Activated CD8-positive, alpha-beta memory T cell treated with anti-CD3 and anti-CD28 coated beads for 1 hour (primary cell): ENCODE data around the gene AQP9.
"Not testable (repeated sequence)": the region's sequence is repeated elsewhere in the genome, so short reads cannot be mapped to it uniquely, and the experiment has no call there.

Source experiments
- DNase-seq, 2 donors: peaks; one replicate each; pipeline ENCODE4 v3.0.0-alpha.2; 2020; ENCODE audit warnings: low read depth in 1 of 2; ENCODE audit errors: extremely low read depth in 1 of 2

The AQP9 gene, protein sequence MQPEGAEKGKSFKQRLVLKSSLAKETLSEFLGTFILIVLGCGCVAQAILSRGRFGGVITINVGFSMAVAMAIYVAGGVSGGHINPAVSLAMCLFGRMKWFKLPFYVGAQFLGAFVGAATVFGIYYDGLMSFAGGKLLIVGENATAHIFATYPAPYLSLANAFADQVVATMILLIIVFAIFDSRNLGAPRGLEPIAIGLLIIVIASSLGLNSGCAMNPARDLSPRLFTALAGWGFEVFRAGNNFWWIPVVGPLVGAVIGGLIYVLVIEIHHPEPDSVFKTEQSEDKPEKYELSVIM

DNA sequence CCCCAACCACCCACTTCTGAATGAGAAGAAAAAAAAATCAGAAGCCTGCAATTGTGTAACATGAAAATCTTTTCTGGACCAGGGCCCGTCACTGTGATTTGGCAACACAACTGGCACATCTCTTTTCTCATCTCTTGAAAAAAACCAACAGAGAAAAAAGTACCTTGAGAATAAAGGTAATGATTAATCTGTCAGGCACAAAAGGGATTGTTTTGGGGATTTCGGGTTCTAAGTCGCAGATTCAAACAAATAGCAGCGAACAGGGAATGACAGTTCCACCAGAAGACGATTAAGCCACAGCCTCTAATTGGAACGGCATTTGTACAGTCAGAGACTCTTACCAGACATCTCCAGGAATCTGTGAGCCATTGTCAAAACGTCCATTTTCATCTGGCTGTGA lies at the start of gene AQP9:
AQP9 (plus strand) TSS at position 276 of the 400 bp plus-strand sequence. CDS start 185 bp downstream, outside the sequence.
- DNase-seq: no peak

GRCh38 chr15:58095415-58095814 lies 42.8 kb upstream of the AQP9 start:
- no peak for DNase-seq

- no peak for DNase-seq
These were observed 41.6 kb upstream of the AQP9 start for GRCh38 chr15:58096529-58097084.

- DNase-seq: no peak
These were observed 34.7 kb upstream of the AQP9 start for GRCh38 chr15:58103482-58103881.

- DNase-seq: no peak
These were observed 30.1 kb upstream of the AQP9 start for GRCh38 chr15:58108117-58108516.

GRCh38 chr15:58109419-58109818 lies 28.8 kb upstream of the AQP9 start:
- DNase-seq: no peak

DNA sequence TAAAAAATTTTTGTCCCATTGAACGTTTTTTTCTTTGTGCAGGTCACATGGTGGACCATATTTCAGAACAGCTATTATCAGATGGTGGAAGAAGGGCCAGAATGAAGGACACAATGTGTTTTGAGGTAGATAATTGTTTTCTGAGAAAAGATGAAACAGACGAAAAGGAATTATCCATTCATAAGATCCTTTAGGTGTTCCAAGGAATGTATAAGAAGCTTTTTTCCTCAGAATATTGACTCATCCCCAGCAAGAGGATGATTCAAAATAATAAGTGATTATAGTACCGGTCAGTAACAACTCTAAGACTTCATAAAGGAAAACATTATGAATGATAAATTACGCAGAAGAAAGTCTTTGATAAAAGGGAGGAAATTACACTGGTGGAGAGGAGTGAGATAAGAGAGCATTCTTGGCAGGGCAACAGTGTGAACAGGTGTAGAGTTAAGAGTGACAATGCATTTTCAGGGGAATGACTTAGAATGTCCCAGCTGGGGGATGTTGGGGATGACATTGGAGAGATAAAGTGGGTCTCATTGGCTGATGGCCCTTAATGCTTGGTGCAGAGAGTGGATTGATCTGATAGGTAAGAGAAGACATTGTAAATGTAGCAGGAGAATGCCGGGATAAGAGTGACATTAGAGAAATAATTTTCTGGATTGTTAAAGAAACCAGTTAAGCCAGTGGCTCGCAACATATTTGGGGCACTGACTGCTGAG lies 27.0 kb upstream of the AQP9 start:
- no peak for DNase-seq

GRCh38 chr15:58111718-58112104 lies 26.5 kb upstream of the AQP9 start:
- DNase-seq: no peak

DNA sequence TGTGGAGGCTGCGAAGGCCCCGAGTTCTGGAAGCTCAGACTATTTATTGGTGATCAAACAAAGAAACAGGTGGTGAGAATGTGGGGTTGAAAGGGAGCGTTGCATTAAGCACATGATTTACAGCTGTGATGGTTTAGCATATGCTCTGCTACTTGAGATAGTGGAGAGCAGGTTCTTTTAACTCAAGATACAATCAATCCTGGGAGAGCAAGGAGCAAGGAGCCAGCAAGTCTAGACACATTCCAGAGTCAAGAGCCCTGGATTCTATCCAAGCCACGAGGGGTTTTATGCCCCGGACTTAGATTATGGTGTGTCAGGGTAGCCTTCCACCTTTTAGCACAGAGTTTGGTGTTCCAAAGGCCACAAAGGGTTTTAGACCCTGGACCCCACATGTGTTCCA lies 24.8 kb upstream of the AQP9 start:
- not testable (repeated sequence) for DNase-seq

- no peak for DNase-seq
These were observed 23.8 kb upstream of the AQP9 start for GRCh38 chr15:58114388-58114787.

DNA sequence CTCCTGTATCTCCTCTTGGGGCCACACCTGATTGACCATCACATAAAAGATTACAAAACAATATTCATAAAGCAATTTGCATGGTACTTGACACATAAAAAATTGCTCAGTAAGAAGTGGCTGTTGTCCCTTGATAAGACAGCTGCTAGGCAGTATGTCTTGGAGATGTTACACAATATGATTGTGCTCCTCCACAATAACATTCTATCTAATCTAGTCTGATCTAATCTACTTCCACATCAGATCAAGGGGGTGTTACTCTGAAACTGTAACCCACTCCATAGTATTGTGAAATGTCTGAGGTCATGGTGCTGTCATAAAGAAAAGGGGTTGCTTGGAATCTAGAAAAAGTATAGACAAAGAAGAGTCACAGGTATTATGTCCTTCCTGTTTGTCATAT lies 23.4 kb upstream of the AQP9 start:
- DNase-seq: no peak

DNA sequence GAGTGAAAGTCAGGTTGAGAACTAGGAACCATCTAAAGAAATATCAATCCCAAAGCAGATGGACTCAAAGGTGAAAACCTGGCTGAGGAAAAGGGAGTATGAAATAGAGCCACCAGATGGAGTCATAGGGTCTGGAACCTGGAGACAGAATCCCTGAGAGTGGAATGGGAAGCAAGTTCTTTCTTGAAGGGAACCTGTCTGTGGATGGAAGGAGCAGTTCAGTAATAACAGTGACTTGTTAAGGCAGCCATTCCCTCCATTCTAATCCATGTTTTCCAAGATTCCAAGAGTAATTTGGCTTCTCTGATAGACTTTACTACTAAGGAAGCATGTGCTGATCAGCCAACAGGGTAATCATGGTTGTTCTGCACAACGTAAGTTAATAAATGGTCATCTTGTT lies 22.5 kb upstream of the AQP9 start:
- DNase-seq: no peak

- DNase-seq: no peak
These were observed 20.6 kb upstream of the AQP9 start for GRCh38 chr15:58117619-58118018.

- DNase-seq: no peak
These were observed 19.9 kb upstream of the AQP9 start for GRCh38 chr15:58118272-58118671.

DNA sequence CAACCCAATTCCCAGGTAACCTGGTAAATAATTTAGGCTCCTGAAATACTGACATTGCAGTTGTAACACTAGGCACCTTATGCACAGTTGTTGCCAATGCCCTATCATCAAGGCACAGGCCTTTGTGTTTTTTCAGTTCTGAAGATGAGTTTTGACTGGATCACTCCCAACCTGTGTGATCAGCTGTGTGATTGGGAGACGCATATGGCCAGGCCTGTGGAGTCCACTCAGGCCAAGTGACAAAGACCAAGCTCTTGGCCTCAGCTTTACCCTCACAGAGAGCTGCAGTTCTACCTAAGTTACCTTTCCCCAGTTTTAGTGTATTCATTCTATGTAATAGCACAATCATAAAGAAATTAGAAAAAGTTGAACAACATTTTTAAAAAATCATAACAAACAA lies 19.2 kb upstream of the AQP9 start:
- DNase-seq: no peak

- DNase-seq: no peak
These were observed 13.6 kb upstream of the AQP9 start for GRCh38 chr15:58124585-58124984.

GRCh38 chr15:58125333-58125732 lies 12.8 kb upstream of the AQP9 start:
- DNase-seq: no peak

- DNase-seq: no peak
These were observed 3.3 kb upstream of the AQP9 start for GRCh38 chr15:58134886-58135285.

DNA sequence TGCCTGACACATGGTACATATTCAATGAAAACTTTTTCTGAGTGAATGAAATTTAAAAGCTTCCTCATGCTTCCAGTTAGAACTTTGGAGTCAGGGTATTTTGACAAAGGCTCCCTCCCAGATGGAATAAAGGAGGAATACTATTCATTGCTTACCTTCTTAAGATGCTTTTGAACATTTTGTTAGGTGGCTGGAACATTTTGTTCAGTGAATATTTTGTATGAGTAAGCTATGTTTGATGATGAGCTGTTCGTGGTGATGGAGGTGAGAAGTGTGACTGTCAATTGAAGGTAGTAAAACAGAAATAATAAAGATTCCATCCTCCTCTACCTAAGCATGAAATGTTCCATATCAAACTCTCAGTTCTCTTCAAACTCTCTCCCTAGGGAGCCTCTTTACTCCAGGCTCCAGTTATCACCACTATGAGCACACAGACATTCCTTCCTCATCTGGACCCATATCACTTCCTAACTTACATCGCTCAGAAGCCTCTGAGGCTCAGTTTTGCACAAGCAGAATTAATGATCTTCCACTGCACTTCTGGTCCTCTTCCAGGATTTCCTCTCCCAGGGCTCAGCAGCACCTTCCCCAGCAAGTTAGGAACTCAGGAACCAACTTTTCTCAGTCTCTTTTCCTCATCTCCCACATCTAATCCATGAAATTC lies 2.5 kb upstream of the AQP9 start:
- DNase-seq: no peak

DNA sequence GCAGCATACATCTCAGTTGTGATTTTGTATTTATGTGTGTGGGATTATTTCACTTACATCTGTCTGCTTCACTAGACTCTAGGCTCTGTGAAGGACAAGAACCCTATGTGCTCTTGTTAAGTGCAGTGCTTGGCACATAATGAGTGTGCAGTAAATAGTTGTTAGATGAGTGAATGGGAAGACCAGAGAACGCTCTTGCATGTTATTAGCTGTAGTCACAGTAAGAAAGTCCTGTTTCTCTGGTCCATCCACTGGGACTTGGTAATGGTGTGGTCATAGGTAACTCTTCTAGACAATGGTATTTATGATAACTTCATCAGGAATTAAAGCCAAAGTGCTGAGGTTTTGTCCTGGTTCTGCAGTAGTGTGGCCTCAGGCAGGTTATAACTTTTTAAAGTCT lies 1.4 kb upstream of the AQP9 start:
- DNase-seq: no peak

DNA sequence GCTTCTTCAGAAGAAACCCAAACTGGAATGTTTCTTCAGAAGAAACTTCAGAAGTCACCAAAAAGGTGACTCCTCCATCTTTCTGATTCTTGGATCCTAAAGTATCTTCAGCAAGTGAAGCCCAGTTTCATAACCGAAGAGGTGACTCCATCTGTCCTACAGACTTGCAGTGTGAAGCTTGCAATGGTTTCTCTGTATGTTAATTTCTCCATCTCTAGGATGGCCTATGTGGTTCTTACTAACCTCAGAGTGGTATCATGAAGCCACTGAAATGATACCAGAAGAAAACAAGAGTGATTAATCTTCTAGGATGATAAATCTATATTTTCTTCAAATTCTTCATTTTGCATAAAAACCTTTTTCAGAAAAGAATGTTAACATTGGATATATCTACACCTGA lies 495 bp upstream of the AQP9 start:
- no peak for DNase-seq
